H1 (cell line): ENCODE results near the gene OLR1. TPM values are rescaled to one million over a fixed set of nuclear protein-coding genes. Genes with fewer than 3 reads are reported as not detected.
A peak's percentile ranks its signal among the peaks of the same experiment; 100 is the strongest.

Experiments used
- BRCA1 ChIP-seq: IDR thresholded peaks from 2 replicates; pipeline ENCODE4 v1.6.1; 2012; ENCODE audit warnings: low read depth, low read length, improper control_type of control experiment
- CHD7 ChIP-seq: fragments of 300-600 bp; sonication (generic); IDR thresholded peaks from 2 replicates; pipeline ENCODE4 v1.7.1; 2012; ENCODE audit warnings: low read length, moderate library complexity, mild to moderate bottlenecking, inconsistent platforms; ENCODE audit not compliant: insufficient replicate concordance
- CTBP2 ChIP-seq: IDR thresholded peaks from 2 replicates; pipeline ENCODE4 v1.7.0; 2011; ENCODE audit warnings: borderline replicate concordance, mild to moderate bottlenecking, moderate library complexity, mixed read lengths, low read length; ENCODE audit not compliant: insufficient read depth, insufficient read length
- SAP30 ChIP-seq: fragments of 300-600 bp; sonication (generic); IDR thresholded peaks from 2 replicates; pipeline ENCODE4 v1.7.1; 2012; ENCODE audit warnings: low read length, moderate library complexity, mild to moderate bottlenecking, inconsistent platforms; ENCODE audit not compliant: insufficient read depth, insufficient replicate concordance
- TBP ChIP-seq: IDR thresholded peaks from 2 replicates; pipeline ENCODE4 v1.6.1; 2011; ENCODE audit warnings: low read depth, low read length, improper control_type of control experiment
- TCF12 ChIP-seq: IDR thresholded peaks from 2 replicates; pipeline ENCODE4 v1.6.1; 2011; ENCODE audit warnings: low read depth, mild to moderate bottlenecking, low read length
- polyA plus RNA-seq, 7 experiments: library from polyadenylated mRNA; depleted of rRNA in 3 of 7; stranded (reverse) in 5 of 7; unstranded in 2 of 7; fragments of >200 nt in 5 of 7; fragments of 200-250 nt in 2 of 7; gene quantifications; 1 replicate in 5 of 7; 2 replicates in 1 of 7; 4 replicates in 1 of 7; pipeline versions ENCODE4 v1.2.1 to v1.2.3, GENCODE V29; 2011 to 2013; ENCODE audit warnings: missing spikeins in 2 of 7, mixed read lengths in 2 of 7
- total RNA-seq: library from RNA; stranded (reverse); fragmentation: NEBNext Ultra II Directional; extraction: Animal tissue kit (Norgen Biotek cat#: 25700); gene quantifications from 2 replicates; pipeline ENCODE4 v1.2.1, GENCODE V29; 2021

OLR1 gene
- total and polyA plus RNA-seq, 2 of the 8 experiments (the other 6 are each of a cell fraction or from before 2014, with no cell fraction given), result not detected

DNA sequence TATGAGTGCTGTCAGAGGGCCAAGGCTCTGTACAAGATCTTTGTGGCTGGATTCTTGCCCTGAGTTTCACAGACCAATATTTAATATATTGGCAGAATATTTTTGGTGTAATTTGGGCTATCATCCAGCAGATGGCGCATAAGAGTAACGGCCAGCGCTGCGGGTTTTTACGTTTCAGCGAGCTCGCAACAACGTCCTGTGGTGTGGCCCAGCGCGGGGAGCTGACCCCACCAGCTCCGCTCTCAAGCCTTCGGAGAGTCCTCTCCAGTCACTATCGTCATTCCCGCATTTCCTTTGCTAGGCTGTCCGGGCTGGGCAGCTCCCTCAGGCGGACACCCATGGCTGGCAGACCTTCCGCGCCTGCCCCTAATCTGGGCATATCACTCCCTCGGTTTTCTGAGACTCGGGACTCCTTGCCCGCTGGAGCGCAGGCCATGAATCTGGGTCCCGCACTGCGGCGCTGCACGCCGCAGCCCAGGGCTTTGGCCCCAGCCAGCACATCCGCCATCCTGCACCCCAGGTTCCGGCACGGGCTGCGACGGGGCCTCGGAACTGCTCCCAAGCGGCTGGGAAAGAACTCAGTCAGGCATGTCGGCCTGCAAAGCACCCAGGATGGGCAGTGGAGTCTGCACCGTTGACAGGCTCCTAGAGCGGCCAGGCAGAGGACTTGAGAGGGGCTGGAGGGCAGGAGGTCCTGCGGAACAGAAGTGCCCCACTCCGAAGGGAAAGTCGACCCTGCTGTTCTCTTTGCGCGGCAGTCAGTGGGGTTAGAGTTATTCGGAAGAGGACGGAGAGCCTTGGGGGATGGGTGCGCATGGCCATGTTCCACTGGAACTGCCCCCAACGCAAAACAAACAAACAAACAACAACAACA, 18.4 kb downstream of the OLR1 start (continued):
- TF ChIP-seq CHD7, result no peak
- TF ChIP-seq BRCA1, result no peak
- TF ChIP-seq SAP30, result no peak
- TF ChIP-seq TCF12, result no peak
- TF ChIP-seq CTBP2, result no peak
- TF ChIP-seq TBP, result peak; percentile 84
